ENCODE results near the gene FKBP3. TPM values are rescaled to one million over a fixed set of nuclear protein-coding genes. Genes with fewer than 3 reads are reported as not detected.

The FKBP3 gene
- total and polyA plus RNA-seq, 2 experiments from 2014 or later, result 114 to 699 TPM

- ATAC-seq (peak; percentile 97), DNase-seq (ENCODE audit: low spot score) (peak; percentile 96)
- H3K79me2 ChIP-seq (replicated peaks; ENCODE audit: insufficient read depth), result peaks cover 52% of the 10 kb centered on the region
- TF ChIP-seq ZNF114 (CRISPR knock-in tag; IDR thresholded peaks at IDR 0.05) (no peak), EZH2phosphoT487 (IDR thresholded peaks at IDR 0.05; ENCODE audit: unreplicated experiment) (no peak), POLR2AphosphoS5 (IDR thresholded peaks at IDR 0.05; ENCODE audit: low read depth) (peak; percentile 99)
- peaks cover 5% of the 10 kb centered on the region; the same call in 2 of the 3 replicates for H3K9me3 Mint-ChIP-seq
- H3K4me3 ChIP-seq, result peak within 1 kb of the TSS; percentile 98
- peaks cover 32% of the 10 kb centered on the region for H4K20me1 ChIP-seq (replicated peaks; ENCODE audit: insufficient read depth)
- H3K27ac Mint-ChIP-seq, result peak within 1 kb of the TSS; percentile 96
- H3K4me3 Mint-ChIP-seq, result peak within 1 kb of the TSS; percentile 100
- H3K27me3 Mint-ChIP-seq (ENCODE audit: insufficient read depth, low read depth, poor library complexity), result peaks cover 12% of the 10 kb centered on the region
- no peaks in the 10 kb centered on the region for H3K36me3 ChIP-seq (ENCODE audit: insufficient read depth)
- H2AFZ ChIP-seq, result peak within 1 kb of the TSS; percentile 98
- peak within 1 kb of the TSS; percentile 93 for H3K4me2 ChIP-seq
- no peaks in the 10 kb centered on the region for H3K9me2 ChIP-seq (ENCODE audit: insufficient read depth)
- H3K4me1 ChIP-seq (ENCODE audit: insufficient read depth), result no peaks in the 10 kb centered on the region; the same call in none of the 2 replicates
- H3K36me3 Mint-ChIP-seq (ENCODE audit: low read depth), result peaks cover 3% of the 10 kb centered on the region; the same call in 2 of the 3 replicates
- peak within 1 kb of the TSS; percentile 88; the same call in 1 of the 2 replicates for H3K27ac ChIP-seq (ENCODE audit: low read depth)
- no peaks in the 10 kb centered on the region for H3K27me3 ChIP-seq (ENCODE audit: insufficient read depth)
- peaks cover 21% of the 10 kb centered on the region for H3K4me1 Mint-ChIP-seq
- no peaks in the 10 kb centered on the region for H3F3A ChIP-seq (replicated peaks; ENCODE audit: low read depth)
These were observed 50.1 kb downstream of the FKBP3 start, which contains the start of gene PRPF39 for GRCh38 chr14:45083976-45084722. Gene PRPF39, plus strand, starts transcription at chr14:45084116. Its CDS starts 11,124 bp downstream, at chr14:45095240.

DNA sequence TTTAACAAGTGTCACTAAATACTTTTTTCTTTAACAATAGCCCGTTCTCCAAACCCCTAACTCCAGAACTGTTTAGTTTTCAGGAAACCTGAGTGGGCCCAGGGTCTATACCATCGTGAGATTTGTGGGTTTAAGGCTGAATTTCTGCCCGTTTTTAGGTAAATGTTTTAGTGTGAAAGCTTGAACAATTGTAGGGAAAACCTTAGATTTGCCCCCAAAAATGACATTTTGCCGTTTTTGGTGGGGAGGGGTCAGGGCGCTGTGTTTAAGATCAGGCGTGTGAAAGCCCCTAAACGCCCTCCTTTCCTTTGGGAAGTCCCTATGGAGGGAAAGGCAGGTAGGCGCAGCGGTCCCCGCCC is 50.7 kb downstream of the FKBP3 start:
- Histone ChIP-seq H3K4me1 (ENCODE audit: insufficient read depth) (no peaks in the 10 kb centered on the region; the same call in 1 of the 2 replicates), H3K79me2 (replicated peaks; ENCODE audit: insufficient read depth) (peaks cover 46% of the 10 kb centered on the region), H3F3A (replicated peaks; ENCODE audit: low read depth) (no peaks in the 10 kb centered on the region), H4K20me1 (replicated peaks; ENCODE audit: insufficient read depth) (peaks cover 26% of the 10 kb centered on the region), H3K4me2 (peak overlapping the region; percentile 93), H3K4me3 (peak overlapping the region; percentile 98), H3K36me3 (ENCODE audit: insufficient read depth) (no peaks in the 10 kb centered on the region), H3K27ac (ENCODE audit: low read depth) (no peak overlapping the region), H3K27me3 (ENCODE audit: insufficient read depth) (no peaks in the 10 kb centered on the region), H2AFZ (peak overlapping the region; percentile 93), H3K9me2 (ENCODE audit: insufficient read depth) (no peaks in the 10 kb centered on the region)
- no peak for TF ChIP-seq POLR2AphosphoS5 (IDR thresholded peaks at IDR 0.05; ENCODE audit: low read depth)
- no peak for TF ChIP-seq CREB1 (CRISPR knock-in tag; IDR thresholded peaks at IDR 0.05; ENCODE audit: low read depth)
- TF ChIP-seq ZNF114 (CRISPR knock-in tag; IDR thresholded peaks at IDR 0.05), result no peak
- TF ChIP-seq ZNF462 (CRISPR knock-in tag; IDR thresholded peaks at IDR 0.05), result no peak
- no peak for TF ChIP-seq STAT1 (IDR thresholded peaks at IDR 0.05; ENCODE audit: unreplicated experiment)
- no peak for TF ChIP-seq ETS1 (IDR thresholded peaks at IDR 0.05)
- TF ChIP-seq JUNB (IDR thresholded peaks at IDR 0.05; ENCODE audit: unreplicated experiment), result no peak
- TF ChIP-seq EZH2 (IDR thresholded peaks at IDR 0.05; ENCODE audit: low read depth, unreplicated experiment), result no peak
- TF ChIP-seq EZH2phosphoT487 (IDR thresholded peaks at IDR 0.05; ENCODE audit: unreplicated experiment), result no peak
- TF ChIP-seq ZNF331 (CRISPR knock-in tag; IDR thresholded peaks at IDR 0.05; ENCODE audit: low read depth), result no peak
- Mint-ChIP-seq H3K36me3 (ENCODE audit: low read depth) (peaks cover 3% of the 10 kb centered on the region; the same call in 2 of the 3 replicates), H3K4me3 (peak overlapping the region; percentile 100), H3K4me1 (peaks cover 21% of the 10 kb centered on the region), H3K9me3 (peaks cover 5% of the 10 kb centered on the region; the same call in 2 of the 3 replicates), H3K27ac (0 out of 2 replicates have a peak overlapping the region, but pooled peaks have one; percentile 5), H3K27me3 (ENCODE audit: insufficient read depth, low read depth, poor library complexity) (peaks cover 12% of the 10 kb centered on the region)
- ATAC-seq (peak; percentile 3; the same call in 2 of the 3 replicates), DNase-seq (ENCODE audit: low spot score) (no peak)
